ENCODE data around the gene ADGRG6.

ADGRG6 gene

GRCh38 chr6:142485256-142485655 lies 183.4 kb downstream of the ADGRG6 start:
- no peak overlapping the region for H2BK5ac ChIP-seq (ENCODE audit: low read depth, low read length, poor library complexity)

GRCh38 chr6:142489722-142490610 lies 188.2 kb downstream of the ADGRG6 start:
- no peak for DNase-seq
- Histone ChIP-seq H3K4me2 (ENCODE audit: low read length) (no peak overlapping the region), H3K27ac (ENCODE audit: low read depth, low read length) (no peak overlapping the region), H3K4ac (ENCODE audit: low read depth, low read length) (no peak overlapping the region), H2BK12ac (ENCODE audit: low read length) (no peak overlapping the region), H3K79me1 (ENCODE audit: low read length) (no peaks in the 10 kb centered on the region), H3K9ac (ENCODE audit: low read length) (no peak overlapping the region), H2AK5ac (ENCODE audit: low read length) (no peak overlapping the region), H2BK5ac (ENCODE audit: low read depth, low read length, poor library complexity) (no peak overlapping the region), H3K4me1 (ENCODE audit: control insufficient read depth in 1 of 2, insufficient read depth in 2 of 2, low read length in 2 of 2) (no peaks in the 10 kb centered on the region), H3K9me3 (ENCODE audit: insufficient read depth, low read depth, low read length) (no peaks in the 10 kb centered on the region), H4K12ac (ENCODE audit: low read depth, low read length) (no peak overlapping the region), H3K18ac (ENCODE audit: low read length) (no peak overlapping the region), H3K23ac (ENCODE audit: low read length) (no peak overlapping the region), H3K4me3 (ENCODE audit: low read depth, low read length) (no peak overlapping the region), H3K27me3 (ENCODE audit: insufficient read depth, low read length) (no peaks in the 10 kb centered on the region), H4K91ac (ENCODE audit: low read depth, low read length) (no peak overlapping the region), H3K14ac (ENCODE audit: low read length) (no peak overlapping the region), H3K79me2 (ENCODE audit: control insufficient read depth, insufficient read depth, low read length, poor library complexity) (no peaks in the 10 kb centered on the region), H2AFZ (ENCODE audit: insufficient read depth, low read length, poor library complexity) (no peak overlapping the region), H4K8ac (ENCODE audit: low read depth, low read length) (no peak overlapping the region), H2BK120ac (ENCODE audit: insufficient read depth, low read length, poor library complexity) (no peak overlapping the region), H3K36me3 (ENCODE audit: control insufficient read depth in 1 of 2, insufficient read depth in 2 of 2, low read length in 2 of 2) (no peaks in the 10 kb centered on the region)
- WGBS (ENCODE audit: extremely low coverage, insufficient coverage, insufficient read length): 71% methylated on average over 1 of the region's 1 CpG

More at GRCh38 chr6:142485256-142485655, 183.4 kb downstream of the ADGRG6 start:
- Histone ChIP-seq H4K8ac (ENCODE audit: low read depth, low read length) (no peak overlapping the region), H3K27me3 (ENCODE audit: insufficient read depth, low read length) (no peaks in the 10 kb centered on the region), H3K79me1 (ENCODE audit: low read length) (no peaks in the 10 kb centered on the region), H2BK12ac (ENCODE audit: low read length) (no peak overlapping the region), H3K4me2 (ENCODE audit: low read length) (no peak overlapping the region), H3K27ac (ENCODE audit: low read depth, low read length) (no peak overlapping the region), H2AFZ (ENCODE audit: insufficient read depth, low read length, poor library complexity) (no peak overlapping the region), H3K9ac (ENCODE audit: low read length) (no peak overlapping the region), H4K12ac (ENCODE audit: low read depth, low read length) (no peak overlapping the region), H3K23ac (ENCODE audit: low read length) (no peak overlapping the region), H2AK5ac (ENCODE audit: low read length) (no peak overlapping the region), H3K4me1 (ENCODE audit: control insufficient read depth in 1 of 2, insufficient read depth in 2 of 2, low read length in 2 of 2) (no peaks in the 10 kb centered on the region), H4K91ac (ENCODE audit: low read depth, low read length) (no peak overlapping the region), H3K9me3 (ENCODE audit: insufficient read depth, low read depth, low read length) (no peaks in the 10 kb centered on the region), H3K4ac (ENCODE audit: low read depth, low read length) (no peak overlapping the region), H3K14ac (ENCODE audit: low read length) (no peak overlapping the region), H3K4me3 (ENCODE audit: low read depth, low read length) (no peak overlapping the region), H3K18ac (ENCODE audit: low read length) (no peak overlapping the region), H3K79me2 (ENCODE audit: control insufficient read depth, insufficient read depth, low read length, poor library complexity) (no peaks in the 10 kb centered on the region), H2BK120ac (ENCODE audit: insufficient read depth, low read length, poor library complexity) (no peak overlapping the region), H3K36me3 (ENCODE audit: control insufficient read depth in 1 of 2, insufficient read depth in 2 of 2, low read length in 2 of 2) (no peaks in the 10 kb centered on the region)
- no CpG with 5 or more reads among the region's 2 CpGs for WGBS (ENCODE audit: extremely low coverage, insufficient coverage, insufficient read length)
- no peak for DNase-seq

Data from trophoblast cell (in vitro differentiated cells and primary cell).